GM21619 (cell line): ENCODE data around the gene ARIH2.

Experiments used
- ATAC-seq: cut with Tn5 transposase; IDR thresholded peaks from one replicate; pipeline ENCODE4 v1.9.1; 2021; ENCODE audit not compliant: unreplicated experiment

Gene ARIH2

DNA sequence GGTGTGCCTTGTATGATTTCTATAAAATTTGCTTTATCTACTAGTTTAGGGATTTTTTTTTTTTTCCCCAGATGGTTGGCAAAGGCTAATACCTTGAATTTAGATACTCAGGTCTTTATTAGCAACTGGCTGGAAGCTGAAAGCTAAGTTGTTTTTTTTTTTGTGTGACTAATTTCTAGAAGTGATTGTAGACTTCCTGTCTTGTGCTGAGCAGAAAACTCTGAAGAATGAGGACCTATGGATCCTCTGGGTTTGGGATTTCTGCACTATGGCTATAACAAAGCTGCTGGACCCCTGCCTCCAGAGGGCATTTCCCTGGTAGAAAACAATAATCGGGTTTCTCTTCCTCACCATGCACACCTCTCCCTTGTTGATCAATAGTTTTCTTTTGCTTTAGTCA, 10.0 kb downstream of the ARIH2 start:
- ATAC-seq = no peak

DNA sequence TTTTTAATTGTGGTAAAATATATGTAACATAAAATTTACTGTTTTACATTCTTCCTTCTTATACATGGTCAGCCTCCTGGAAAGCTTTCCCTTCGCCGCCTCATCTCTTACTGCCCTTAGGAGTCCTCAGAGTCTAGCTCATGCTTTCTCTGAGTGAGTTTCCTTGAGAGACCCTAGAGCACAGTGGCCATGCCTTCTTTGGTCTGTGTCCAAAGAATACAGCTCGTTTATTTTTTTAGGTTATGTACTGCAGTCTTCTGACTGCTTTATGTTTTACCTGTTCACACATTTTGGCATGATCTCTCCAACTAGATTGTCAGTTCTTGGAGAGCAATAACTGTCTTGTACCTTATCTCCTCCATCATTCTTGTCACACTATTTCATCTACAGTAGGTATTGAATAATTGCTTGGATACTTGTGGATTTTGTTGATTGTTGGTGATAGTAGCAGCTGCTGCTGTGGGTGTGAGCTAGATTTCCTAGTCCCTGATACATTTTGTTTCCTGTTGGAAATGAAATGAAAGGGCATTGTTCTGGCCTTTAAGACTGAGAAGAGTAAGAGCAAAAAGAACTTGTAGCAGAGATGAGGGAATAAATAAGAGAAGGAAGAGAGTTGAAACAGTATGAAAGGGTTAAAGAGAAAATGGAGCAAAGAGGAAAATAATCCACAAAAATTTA, 10.9 kb downstream of the ARIH2 start:
- ATAC-seq = no peak

DNA sequence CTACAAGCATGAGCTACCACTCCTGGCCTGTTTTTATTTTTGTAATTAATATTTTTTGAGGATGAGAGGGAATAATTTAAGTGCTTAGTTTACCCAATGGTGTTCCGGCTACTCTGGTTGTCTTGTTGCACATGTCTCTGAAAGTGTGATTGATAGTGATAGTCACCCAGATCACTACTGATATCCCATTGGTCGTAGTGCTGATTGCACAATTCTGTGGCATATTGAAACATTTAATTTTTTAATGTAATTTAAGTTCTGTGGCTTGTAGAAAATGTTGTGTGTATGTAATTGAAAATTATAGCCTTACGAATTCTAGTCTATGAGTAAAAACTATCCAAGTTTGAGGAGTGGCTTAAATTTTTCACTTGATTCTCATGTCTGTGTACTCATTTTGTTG, 11.9 kb downstream of the ARIH2 start:
- ATAC-seq = no peak

DNA sequence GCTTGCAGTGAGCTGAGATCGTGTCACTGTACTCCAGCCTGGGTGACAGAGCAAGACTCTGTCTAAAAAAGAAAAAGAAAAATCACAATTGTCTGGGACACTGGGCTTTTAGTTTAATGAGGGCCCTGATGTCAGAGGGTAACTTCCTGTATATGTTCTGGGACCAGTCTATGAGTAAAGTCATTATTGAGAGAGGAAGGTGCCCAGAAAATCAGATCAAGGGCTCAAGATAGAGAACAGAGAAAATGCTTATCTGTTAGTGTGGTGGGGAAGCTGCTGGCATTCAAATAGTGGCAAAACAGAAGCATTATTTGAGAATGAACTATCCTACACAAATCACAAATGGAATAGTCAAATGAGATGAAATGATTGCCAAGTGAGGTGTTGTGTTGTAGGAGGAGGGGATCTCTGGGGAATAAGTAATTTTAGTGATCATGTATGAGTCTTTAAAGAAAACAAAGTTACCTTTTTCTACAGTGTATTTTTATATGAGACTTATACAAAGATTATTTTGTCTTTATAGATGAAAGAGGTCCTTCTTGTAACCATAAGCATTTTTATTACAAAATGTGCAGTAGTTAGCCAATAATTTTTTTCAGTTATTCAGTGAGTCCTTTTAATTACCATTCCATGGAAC, 13.4 kb downstream of the ARIH2 start:
- no peak for ATAC-seq

DNA sequence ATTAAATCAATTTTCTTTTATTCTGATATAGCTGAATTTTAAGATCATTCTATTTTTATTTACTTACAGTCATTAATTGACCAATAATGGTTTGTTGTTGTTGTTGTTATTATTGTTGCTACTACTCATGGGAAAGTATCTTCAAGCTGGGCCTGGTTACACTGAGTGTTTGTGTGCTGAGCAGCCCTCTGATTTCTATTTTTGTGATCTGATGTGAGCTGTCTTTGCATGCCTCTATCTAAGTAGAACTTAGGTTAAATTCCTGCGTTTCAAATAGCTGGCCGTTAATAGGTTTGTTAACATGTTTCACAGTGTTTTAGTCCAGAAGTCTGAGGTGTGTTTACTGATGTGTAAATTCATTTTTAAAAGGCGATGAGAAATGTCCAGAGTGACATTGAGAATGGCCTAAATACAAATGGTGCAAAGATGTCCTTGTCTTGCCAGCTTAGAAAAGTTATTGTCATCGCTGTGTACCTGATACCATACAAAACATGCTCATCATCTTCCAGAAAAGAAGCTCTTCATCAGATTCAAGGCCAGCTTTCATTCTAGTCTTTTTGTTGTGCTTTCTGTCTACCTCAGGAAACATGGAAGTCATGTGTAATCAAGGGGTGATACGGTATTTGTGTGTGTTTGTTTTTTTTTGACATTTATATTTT, 15.8 kb downstream of the ARIH2 start:
- ATAC-seq = no peak

DNA sequence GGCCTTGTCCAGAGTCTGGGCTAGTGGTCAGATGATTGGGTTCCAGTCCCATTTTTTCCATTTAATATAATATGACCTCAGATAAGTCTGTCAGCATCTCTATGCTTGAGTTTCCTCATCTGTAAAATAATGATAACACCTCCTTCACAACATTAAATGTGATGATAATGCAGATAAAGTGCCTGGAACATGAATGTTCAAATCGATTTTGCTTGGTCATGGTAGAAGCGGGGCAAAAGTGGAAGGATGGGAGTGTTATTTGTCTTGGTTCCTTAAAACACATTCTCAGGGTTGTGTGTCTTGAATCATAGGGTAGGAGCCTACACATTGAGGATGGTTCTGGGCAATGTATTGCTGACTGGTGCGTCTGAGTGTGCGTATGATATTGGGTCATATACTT, 16.9 kb downstream of the ARIH2 start:
- ATAC-seq = no peak

DNA sequence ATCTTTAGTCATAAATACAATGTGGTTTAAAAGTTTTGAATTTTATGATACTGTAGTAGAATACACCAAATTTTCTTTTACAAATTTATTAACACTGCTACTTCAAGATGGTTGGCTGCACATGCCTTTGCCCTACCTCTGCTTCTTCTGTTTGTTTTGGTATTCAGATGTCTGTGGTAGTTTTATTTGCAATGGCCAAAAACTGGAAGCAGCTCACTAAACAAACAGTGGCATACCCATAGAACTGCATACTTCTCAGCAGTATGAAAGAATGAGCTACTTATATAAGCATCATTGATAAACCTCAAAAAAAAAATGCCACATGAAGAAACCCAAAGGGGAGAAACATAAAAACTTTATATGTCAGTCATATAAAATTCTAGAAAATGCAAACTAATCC, 19.5 kb downstream of the ARIH2 start:
- ATAC-seq = no peak

DNA sequence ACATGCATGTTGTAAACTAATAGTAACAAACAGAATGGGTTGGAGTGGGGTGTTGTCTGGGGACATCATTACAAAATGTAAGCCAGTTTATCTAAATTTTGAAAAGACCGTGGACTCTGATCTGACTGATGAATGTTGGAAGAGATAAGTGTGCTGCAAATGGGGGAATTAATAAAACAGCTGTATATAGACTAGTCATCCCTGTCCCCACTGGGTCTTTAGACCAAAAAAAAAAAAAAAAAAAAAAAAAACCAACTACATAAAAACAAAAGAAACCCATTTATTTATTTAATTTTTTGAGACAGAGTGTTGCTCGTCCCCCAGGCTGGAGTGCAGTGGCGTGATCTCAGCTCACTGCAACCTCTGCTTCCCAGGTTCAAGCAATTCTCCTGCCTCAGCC, 20.0 kb downstream of the ARIH2 start:
- no peak for ATAC-seq

DNA sequence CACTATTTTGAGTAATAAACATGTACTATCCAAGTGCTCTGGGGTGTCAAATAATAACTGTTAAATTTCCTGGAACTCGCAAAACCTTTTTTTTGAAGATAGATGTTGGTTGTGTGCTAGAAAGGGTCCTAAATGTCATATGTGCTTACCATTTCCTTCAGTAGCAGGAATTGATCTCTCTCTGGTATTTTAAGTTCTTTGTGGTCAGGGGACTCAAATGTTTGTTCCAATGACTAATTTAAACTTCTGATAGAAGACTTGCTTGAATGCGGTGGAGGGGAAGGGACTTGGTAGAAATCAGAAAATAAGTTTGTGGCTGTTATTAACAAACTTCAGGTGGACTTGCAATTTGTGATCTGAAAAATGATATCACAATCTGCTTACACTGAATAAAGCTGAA, 26.8 kb downstream of the ARIH2 start:
- ATAC-seq = no peak

DNA sequence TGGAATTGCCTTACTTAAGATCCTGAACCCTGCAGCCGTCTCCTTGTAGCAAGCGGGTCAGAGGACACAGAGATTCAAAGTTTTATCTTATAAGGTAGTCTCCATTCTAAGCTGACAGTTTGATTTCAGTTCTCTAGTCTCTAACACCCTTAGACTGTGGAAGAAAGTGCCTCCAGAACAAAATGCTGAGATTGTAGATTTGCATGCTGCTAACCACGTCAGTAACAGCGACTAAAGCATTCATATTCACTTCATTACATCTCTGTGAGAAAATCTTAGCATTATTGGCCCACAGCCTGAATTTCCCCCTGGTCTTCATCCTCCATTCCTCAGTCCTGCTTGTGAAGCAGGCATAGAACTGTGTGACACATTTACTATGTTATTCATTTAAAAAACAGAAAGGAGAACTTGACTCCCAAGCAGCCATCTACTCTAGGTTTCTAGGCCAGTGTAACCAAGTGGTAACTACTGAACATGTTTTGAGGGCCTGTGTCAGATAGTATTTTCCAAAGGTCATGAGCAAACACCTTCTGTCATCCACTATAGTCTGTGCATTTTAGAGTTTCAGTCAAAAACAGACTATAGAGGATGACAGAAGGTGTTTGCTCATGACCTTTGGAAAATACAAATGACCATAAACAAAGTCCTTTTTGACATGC, 27.4 kb downstream of the ARIH2 start:
- ATAC-seq = no peak

DNA sequence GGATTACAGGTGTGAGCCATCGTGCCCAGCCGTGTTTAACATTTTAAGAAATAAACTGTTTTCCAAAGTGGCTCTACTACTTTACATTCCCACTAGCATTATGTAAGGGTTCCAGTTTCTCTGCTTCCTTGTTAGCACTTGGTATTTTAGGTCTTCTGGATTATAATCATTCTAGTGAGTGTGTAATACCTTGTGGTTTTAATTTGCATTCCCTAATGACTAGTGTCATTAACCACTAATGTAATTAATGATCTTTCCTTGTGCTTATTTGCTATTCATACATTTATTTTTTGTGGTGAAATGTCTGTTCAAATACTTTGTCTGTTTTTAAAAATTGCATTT, 30.7 kb downstream of the ARIH2 start:
- no peak for ATAC-seq

DNA sequence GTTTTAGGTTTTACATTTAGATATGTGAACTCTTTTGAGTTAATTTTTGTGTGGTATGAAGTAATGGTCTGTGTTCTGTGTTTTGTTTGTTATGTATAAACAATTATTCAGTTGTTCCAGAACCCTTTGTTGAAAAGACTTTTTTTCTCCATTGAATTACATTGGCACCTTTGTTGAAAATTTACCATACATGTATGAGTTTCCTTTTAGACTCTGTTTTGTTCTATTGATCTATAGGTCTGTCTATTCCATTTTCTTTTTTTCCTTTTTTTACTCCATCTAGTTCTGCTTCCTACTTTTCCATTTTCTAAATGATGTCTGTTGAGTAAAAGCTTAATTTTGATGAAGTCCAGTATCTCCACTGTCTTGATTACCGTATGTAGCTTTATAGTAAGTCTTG, 31.4 kb downstream of the ARIH2 start:
- ATAC-seq = no peak

DNA sequence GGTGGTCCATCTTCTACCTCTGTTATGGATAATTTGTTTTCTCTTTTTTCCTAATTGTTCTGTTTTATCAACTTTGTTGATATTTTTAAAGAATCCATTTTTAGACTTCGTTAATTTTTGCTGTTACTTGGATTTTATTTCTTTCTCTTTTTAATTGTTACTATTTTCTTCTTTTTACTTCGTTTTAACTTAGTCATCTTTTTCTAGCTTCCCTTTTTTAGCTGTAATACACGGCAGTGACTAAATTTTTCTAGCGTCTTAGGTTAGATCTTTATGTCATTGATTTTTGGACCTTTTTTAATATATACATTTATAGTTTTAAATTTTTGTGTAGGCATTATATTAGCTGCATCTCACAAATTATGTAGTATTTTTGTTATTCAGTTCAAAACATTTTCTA, 33.1 kb downstream of the ARIH2 start:
- no peak for ATAC-seq

DNA sequence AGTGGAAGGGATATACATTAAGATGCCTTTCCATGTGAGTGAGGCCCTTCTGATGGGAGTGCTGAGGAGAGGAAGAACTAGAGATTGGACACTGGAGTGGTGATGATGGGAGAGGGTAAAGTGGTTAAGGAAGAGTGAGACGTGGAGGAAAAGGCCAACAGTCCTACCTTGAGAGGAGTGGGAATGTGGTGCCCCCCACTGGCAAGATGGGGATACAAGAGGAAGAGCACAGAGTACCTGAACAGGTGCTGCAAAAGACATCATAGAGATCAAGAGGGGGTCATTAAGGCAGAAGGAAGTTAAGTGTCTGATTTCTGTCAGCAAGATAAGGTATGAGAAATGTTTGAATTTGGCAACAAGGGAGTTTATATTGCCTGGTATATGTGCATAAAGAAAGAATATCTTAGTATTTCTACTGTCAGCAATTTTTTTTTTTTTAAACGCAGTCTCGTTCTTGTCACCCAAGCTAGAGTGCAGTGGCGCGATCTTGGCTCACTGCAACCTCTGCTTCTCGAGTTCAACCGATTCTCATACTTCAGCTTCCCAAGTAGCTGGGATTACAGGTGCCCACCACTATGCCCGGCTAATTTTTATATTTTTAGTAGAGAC, 34.0 kb downstream of the ARIH2 start:
- ATAC-seq = no peak

DNA sequence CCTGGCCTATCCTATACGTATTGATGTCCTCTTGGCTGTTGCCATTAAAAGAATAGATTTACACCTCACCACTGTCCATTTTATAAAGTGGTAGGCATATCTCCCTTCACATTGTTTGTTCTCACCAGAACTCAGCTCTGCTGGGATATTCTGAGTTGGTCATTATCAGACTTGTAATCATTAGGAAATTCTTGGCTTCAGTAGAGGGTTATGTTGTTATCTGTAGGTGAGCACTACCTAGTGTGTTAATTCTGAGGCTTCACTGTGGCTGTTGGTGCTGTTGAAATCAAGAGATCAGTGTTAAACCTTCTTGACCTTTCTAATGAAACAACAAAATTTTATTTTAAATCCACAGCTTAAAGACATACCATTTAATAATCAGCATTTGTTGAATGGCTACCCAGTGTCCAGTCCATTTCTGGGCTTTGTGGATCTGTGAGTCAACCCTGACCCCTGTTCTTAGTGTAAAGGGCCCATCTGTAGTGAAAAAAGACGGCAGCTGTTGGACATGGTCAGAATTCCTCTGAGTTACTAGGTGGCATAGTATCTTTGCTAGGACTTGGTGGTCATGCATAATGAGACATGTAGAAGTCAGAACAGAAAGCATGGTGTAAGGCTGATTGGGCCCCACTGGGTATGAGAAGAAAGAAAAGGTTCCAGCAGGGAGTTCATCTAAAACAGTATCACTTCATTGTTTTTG, 38.5 kb downstream of the ARIH2 start:
- no peak for ATAC-seq

DNA sequence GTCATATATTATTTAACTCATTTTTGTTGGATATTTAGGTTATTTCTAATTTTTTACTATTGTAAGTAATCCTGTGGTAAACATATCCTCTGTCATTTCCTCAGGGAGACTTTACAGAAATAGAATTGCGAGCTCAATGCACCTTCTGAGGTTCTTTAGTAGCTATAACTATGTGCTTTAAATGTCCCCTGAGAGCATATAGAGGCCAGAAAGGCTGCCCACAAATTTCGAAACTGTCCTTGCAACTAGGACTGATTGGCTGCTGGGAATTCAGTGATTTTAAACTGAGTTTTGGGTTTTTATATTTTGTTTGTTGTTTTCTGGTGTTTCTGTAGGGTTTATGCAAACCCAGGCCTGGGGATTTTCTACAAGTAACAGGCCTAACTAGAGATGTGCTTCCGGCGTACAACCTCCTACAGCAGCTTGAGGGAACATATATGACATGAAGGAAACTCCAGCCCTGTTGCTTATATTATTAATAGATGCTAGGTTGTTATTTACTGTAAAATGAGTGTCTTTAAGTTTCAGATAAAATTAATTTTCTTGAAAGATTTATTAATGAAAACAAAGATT, 42.3 kb downstream of the ARIH2 start:
- no peak for ATAC-seq

DNA sequence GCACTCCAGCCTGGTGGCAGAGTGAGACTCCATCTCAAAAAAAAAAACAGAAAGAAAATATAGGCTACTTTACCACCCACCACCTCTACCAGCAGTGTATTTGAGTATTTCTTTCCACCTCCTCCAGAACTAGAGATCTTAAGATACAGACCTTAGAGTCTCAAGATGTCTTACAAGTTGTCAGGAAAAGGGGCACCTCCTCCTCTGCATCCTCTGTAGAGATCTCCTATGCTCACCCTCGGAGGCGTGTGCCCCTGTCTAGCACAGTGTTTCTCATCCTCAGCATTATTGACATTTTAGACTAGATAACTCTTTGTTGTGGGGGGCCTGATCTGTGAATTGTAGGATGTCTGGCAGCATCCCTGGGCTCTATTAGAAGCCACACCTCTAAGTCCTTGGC, 43.7 kb downstream of the ARIH2 start:
- ATAC-seq = no peak

DNA sequence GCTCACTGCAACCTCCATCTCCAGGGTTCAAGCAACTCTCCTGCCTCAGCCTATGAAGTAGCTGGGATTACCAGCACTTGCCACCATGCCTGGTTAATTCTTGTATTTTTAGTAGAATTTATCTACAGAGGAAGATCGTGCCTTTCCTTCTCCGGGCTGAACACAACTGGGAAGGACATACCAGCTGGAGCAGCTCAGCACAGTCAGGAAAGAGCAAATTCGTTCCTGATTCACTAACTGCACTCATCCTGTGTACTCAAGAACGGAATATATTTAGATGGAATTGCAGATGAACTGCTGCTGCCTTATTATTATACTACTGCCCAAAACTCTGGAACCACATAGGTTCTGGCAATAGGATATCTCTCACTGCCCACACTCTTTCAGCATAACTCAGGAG, 44.3 kb downstream of the ARIH2 start:
- no peak for ATAC-seq

DNA sequence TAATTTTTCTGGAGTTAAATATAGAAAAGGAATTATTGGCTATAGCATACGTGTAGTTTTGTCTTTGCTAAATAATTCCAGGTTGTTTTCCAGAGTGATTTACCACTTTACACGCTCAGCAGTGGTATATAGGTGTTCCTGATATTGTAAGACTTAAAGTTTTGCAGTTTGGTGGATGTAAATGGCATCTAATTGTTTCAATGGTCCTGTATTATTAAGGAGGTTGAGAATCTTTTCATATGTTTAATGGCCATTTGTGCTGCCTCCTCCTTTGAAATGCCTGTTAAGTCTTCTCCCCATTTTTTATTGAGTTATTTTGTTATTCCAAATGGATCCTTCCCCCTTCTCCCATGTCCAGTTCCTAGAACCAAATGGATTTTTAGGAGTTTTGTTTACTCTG, 44.9 kb downstream of the ARIH2 start:
- no peak for ATAC-seq

DNA sequence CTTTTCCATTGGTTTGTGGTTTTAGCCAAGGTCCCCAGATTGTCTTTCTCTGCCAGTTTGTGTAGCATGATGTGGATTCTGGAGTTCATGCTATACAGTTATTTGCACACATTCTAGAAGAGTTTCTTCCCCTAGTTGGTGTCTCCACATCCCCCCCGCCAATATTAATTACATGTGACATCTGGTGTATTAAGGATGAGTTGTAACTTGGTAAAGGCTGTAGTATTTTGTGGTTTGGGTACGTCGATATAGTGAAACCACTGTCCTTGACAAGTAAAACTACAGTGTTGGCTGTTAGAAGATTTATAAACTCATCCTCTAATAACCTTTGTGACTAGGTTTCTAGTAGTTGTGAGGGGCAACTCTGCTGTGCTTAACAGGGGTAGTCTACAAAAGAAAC, 47.7 kb downstream of the ARIH2 start:
- ATAC-seq = no peak

DNA sequence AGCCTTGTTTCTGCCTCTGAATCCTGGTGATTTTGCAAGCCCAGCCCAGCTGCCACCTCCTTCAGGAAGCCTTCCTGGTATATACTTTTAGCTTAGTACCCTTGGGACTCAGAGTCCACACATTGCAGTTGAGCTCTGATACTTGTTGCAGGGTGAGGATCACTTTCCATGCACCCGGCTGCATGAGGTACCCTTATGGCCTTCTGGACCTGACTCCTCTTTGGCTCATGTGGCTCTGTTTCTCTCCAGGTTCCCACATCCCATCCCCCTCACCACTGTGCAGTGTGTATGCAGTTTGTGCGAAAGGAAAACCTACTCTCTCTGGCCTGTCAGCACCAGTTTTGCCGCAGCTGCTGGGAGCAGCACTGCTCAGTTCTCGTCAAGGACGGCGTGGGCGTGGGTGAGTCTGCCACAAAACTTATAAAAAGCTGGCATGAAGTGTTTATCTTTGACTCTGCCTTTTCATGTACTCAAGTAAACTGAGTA, 48.3 kb downstream of the ARIH2 start:
- no peak for ATAC-seq
